ENCODE results near the gene RTL9. TPM values are rescaled to one million over a fixed set of nuclear protein-coding genes. Genes with fewer than 3 reads are reported as not detected.

Gene RTL9
- total RNA-seq, 4 donors from 2014 or later = under 0.01 TPM; not detected in 3

- TF ChIP-seq CTCF (IDR thresholded peaks at IDR 0.05) (no peak), EP300 (IDR thresholded peaks at IDR 0.05; ENCODE audit: low read depth) (no peak), POLR2A (IDR thresholded peaks at IDR 0.05) (no peak), POLR2AphosphoS5 (IDR thresholded peaks at IDR 0.05) (no peak)
- Histone ChIP-seq H3K27me3 (no peaks in the 10 kb centered on the region), H3K36me3 (no peaks in the 10 kb centered on the region), H3K4me3 (no peak overlapping the region), H3K9me3 (no peaks in the 10 kb centered on the region), H3K27ac (no peak overlapping the region), H3K4me1 (no peaks in the 10 kb centered on the region)
- intact Hi-C loops (cut with DNase I; ENCODE audit: low total_unique reads) = no loop called here
- in situ Hi-C loops (cut with MboI; ENCODE audit: low pct_ligation_motif_present in 1 of 4, low pct_unique_long_range_greater_than_20kb in 1 of 4, low sequenced_read_pairs in 3 of 4) = loop anchor here in 1 of 4 donors (25.0 kb wide), 1 partner anchor 469 kb away; no protein-coding TSS in a partner anchor
- DNase-seq = no peak
- WGBS, 2 donors (ENCODE audit: low coverage in 1 of 2) = 52% methylated on average over 2 of the region's 2 CpGs; no CpG with 5 or more reads in 1 of the 2 donors
These were observed 22.6 kb downstream of the RTL9 start for GRCh38 chrX:110381216-110381615.

DNA sequence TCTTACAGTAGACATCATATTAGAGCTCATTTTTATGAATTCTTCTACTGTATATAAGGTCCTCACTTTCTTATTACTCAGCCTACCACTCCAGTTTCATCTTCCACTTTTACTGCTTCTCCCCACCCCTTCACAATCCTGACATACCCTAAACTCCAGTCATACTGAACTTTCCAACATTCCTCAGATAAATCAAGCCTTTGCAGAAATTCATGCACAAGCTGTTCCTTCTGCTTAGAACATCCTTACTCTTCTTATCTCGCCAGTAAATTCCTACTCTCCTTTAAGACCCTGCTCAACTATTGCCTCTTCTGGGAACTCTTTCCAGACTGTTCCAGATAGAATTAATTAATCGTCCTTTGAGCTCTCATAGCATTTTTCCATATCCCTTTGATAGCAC, 24.8 kb downstream of the RTL9 start:
- 43% methylated on average over 2 of the region's 2 CpGs; no CpG with 5 or more reads in 1 of the 2 donors for WGBS, 2 donors (ENCODE audit: low coverage in 1 of 2)
- no peak for DNase-seq

DNA sequence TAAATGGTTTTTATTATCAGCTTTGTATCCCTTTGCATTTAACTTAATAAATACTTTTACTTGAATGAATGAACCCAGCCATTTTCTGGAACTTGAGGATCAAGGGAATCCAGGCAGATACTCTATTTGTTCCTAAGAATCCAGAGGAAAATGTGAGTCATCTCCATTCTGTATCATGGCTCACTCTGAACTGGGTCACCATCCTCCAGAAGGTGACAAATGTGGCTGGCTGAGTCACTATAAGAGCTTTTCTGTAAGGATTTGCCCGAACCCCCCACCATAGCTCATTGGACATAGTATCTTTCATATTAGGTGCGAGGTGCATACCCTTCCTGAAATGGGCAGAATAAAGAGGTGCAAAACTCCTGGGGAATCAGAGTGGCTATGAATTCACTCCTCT, 25.8 kb downstream of the RTL9 start:
- Histone ChIP-seq H3K4me1 (no peaks in the 10 kb centered on the region), H3K27ac (no peak overlapping the region), H3K36me3 (no peaks in the 10 kb centered on the region), H3K27me3 (no peaks in the 10 kb centered on the region), H3K9me3 (no peaks in the 10 kb centered on the region), H3K4me3 (no peak overlapping the region)
- 71% methylated on average over 2 of the region's 2 CpGs; no CpG with 5 or more reads in 1 of the 2 donors for WGBS, 2 donors (ENCODE audit: low coverage in 1 of 2)
- no peak for TF ChIP-seq EP300 (IDR thresholded peaks at IDR 0.05; ENCODE audit: low read depth)
- no peak for TF ChIP-seq POLR2A (IDR thresholded peaks at IDR 0.05)
- TF ChIP-seq CTCF (IDR thresholded peaks at IDR 0.05) = no peak
- no peak for TF ChIP-seq POLR2AphosphoS5 (IDR thresholded peaks at IDR 0.05)
- intact Hi-C loops (cut with DNase I; ENCODE audit: low total_unique reads) (no loop called here), in situ Hi-C loops (cut with MboI; ENCODE audit: low pct_ligation_motif_present in 1 of 4, low pct_unique_long_range_greater_than_20kb in 1 of 4, low sequenced_read_pairs in 3 of 4) (loop anchor here in 1 of 4 donors (25.0 kb wide), 1 partner anchor 472 kb away; no protein-coding TSS in a partner anchor)
- no peak for DNase-seq

More for the DNA sequence above, 24.8 kb downstream of the RTL9 start:
- Histone ChIP-seq H3K4me1 (no peaks in the 10 kb centered on the region), H3K27me3 (no peaks in the 10 kb centered on the region), H3K4me3 (no peak overlapping the region), H3K9me3 (no peaks in the 10 kb centered on the region), H3K27ac (no peak overlapping the region), H3K36me3 (no peaks in the 10 kb centered on the region)
- intact Hi-C loops (cut with DNase I; ENCODE audit: low total_unique reads) = no loop called here
- in situ Hi-C loops (cut with MboI; ENCODE audit: low pct_ligation_motif_present in 1 of 4, low pct_unique_long_range_greater_than_20kb in 1 of 4, low sequenced_read_pairs in 3 of 4) = loop anchor here in 1 of 4 donors (25.0 kb wide), 1 partner anchor 471 kb away; no protein-coding TSS in a partner anchor
- TF ChIP-seq CTCF (IDR thresholded peaks at IDR 0.05) = no peak
- TF ChIP-seq POLR2A (IDR thresholded peaks at IDR 0.05) = no peak
- no peak for TF ChIP-seq EP300 (IDR thresholded peaks at IDR 0.05; ENCODE audit: low read depth)
- TF ChIP-seq POLR2AphosphoS5 (IDR thresholded peaks at IDR 0.05) = no peak

GRCh38 chrX:110389570-110389969, 30.9 kb downstream of the RTL9 start:
- no peaks in the 10 kb centered on the region for H3K4me1 ChIP-seq
- in situ Hi-C loops (cut with MboI; ENCODE audit: low pct_ligation_motif_present in 1 of 4, low pct_unique_long_range_greater_than_20kb in 1 of 4, low sequenced_read_pairs in 3 of 4) (loop anchor here in 1 of 4 donors (25.0 kb wide), 1 partner anchor 477 kb away; no protein-coding TSS in a partner anchor), intact Hi-C loops (cut with DNase I; ENCODE audit: low total_unique reads) (no loop called here)
- no peak overlapping the region for H3K4me3 ChIP-seq
- no peak for DNase-seq
- no peak for TF ChIP-seq CTCF (IDR thresholded peaks at IDR 0.05)
- TF ChIP-seq POLR2AphosphoS5 (IDR thresholded peaks at IDR 0.05) = no peak
- TF ChIP-seq POLR2A (IDR thresholded peaks at IDR 0.05) = no peak
- no peak for TF ChIP-seq EP300 (IDR thresholded peaks at IDR 0.05; ENCODE audit: low read depth)
- no peaks in the 10 kb centered on the region for H3K36me3 ChIP-seq
- H3K9me3 ChIP-seq = no peaks in the 10 kb centered on the region
- H3K27ac ChIP-seq = no peak overlapping the region
- WGBS, 2 donors (ENCODE audit: low coverage in 1 of 2) = 43% methylated on average over 2 of the region's 2 CpGs; no CpG with 5 or more reads in 1 of the 2 donors
- no peaks in the 10 kb centered on the region for H3K27me3 ChIP-seq
